ENCODE data around the gene TCEAL4. TPM values are rescaled to one million over a fixed set of nuclear protein-coding genes. Genes with fewer than 3 reads are reported as not detected.

TCEAL4 gene
- total and polyA plus RNA-seq, 2 experiments from 2014 or later: 25.4 to 148 TPM

DNA sequence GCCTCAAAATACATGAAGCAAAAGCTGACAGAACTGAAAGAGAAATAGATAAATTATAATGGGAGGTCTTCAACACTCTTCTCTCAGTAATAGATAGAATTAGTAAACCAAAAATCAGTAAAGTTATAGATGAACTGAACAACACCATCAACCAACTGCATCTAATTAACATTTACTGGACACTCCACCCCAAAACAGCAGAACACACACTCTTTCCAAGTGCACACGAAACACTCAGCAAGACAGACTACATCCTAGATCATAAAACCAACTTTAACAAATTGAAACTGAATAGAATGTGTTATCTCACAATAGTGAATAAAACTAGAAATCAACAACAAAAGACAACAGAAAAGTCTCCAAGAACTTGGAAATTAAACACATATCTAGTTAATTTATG lies 25.1 kb upstream of the TCEAL4 start (continued):
- TF ChIP-seq JUNB (IDR thresholded peaks at IDR 0.05; ENCODE audit: unreplicated experiment) (no peak), ZNF331 (CRISPR knock-in tag; IDR thresholded peaks at IDR 0.05; ENCODE audit: low read depth) (no peak), CREB1 (CRISPR knock-in tag; IDR thresholded peaks at IDR 0.05; ENCODE audit: low read depth) (no peak)
- TF ChIP-seq, protein P1, sequence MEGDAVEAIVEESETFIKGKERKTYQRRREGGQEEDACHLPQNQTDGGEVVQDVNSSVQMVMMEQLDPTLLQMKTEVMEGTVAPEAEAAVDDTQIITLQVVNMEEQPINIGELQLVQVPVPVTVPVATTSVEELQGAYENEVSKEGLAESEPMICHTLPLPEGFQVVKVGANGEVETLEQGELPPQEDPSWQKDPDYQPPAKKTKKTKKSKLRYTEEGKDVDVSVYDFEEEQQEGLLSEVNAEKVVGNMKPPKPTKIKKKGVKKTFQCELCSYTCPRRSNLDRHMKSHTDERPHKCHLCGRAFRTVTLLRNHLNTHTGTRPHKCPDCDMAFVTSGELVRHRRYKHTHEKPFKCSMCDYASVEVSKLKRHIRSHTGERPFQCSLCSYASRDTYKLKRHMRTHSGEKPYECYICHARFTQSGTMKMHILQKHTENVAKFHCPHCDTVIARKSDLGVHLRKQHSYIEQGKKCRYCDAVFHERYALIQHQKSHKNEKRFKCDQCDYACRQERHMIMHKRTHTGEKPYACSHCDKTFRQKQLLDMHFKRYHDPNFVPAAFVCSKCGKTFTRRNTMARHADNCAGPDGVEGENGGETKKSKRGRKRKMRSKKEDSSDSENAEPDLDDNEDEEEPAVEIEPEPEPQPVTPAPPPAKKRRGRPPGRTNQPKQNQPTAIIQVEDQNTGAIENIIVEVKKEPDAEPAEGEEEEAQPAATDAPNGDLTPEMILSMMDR (conservative IDR thresholded peaks at IDR 0.05; ENCODE audit: low read depth in 2 of 2): no peak
- TF ChIP-seq, protein P2, sequence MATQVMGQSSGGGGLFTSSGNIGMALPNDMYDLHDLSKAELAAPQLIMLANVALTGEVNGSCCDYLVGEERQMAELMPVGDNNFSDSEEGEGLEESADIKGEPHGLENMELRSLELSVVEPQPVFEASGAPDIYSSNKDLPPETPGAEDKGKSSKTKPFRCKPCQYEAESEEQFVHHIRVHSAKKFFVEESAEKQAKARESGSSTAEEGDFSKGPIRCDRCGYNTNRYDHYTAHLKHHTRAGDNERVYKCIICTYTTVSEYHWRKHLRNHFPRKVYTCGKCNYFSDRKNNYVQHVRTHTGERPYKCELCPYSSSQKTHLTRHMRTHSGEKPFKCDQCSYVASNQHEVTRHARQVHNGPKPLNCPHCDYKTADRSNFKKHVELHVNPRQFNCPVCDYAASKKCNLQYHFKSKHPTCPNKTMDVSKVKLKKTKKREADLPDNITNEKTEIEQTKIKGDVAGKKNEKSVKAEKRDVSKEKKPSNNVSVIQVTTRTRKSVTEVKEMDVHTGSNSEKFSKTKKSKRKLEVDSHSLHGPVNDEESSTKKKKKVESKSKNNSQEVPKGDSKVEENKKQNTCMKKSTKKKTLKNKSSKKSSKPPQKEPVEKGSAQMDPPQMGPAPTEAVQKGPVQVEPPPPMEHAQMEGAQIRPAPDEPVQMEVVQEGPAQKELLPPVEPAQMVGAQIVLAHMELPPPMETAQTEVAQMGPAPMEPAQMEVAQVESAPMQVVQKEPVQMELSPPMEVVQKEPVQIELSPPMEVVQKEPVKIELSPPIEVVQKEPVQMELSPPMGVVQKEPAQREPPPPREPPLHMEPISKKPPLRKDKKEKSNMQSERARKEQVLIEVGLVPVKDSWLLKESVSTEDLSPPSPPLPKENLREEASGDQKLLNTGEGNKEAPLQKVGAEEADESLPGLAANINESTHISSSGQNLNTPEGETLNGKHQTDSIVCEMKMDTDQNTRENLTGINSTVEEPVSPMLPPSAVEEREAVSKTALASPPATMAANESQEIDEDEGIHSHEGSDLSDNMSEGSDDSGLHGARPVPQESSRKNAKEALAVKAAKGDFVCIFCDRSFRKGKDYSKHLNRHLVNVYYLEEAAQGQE (IDR thresholded peaks at IDR 0.05; ENCODE audit: unreplicated experiment): no peak

DNA sequence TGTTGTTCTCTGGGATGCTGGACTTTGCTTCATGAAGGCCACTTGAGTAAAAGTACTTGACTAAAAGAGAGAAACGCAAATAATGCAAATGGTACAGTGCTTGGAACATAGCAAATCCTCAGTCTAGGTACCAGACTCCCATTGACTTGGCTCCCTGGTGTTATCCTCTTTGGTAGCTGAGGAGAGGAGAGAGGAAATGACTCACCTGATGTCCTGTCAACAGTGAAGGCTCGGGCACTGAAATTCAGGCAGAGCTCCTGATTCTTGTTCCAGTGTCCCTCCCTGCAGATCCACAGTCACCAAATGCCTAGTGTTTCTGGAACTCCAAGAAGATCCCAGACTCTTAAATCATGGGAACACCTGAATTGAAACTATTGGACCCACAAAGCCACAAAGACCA lies 22.5 kb upstream of the TCEAL4 start:
- H3F3A ChIP-seq (replicated peaks; ENCODE audit: low read depth): no peaks in the 10 kb centered on the region
- H3K27ac ChIP-seq (ENCODE audit: low read depth): no peak overlapping the region
- Mint-ChIP-seq H3K36me3 (ENCODE audit: low read depth) (no peaks in the 10 kb centered on the region), H3K4me3 (no peak overlapping the region), H3K4me1 (no peaks in the 10 kb centered on the region), H3K27me3 (ENCODE audit: insufficient read depth, low read depth, poor library complexity) (no peaks in the 10 kb centered on the region), H3K27ac (no peak overlapping the region), H3K9me3 (no peaks in the 10 kb centered on the region)
- H4K20me1 ChIP-seq (replicated peaks; ENCODE audit: insufficient read depth): no peaks in the 10 kb centered on the region
- H3K4me3 ChIP-seq: no peak overlapping the region
- no peaks in the 10 kb centered on the region for H3K4me1 ChIP-seq (ENCODE audit: insufficient read depth)
- no peak overlapping the region for H3K4me2 ChIP-seq
- H3K9me2 ChIP-seq (ENCODE audit: insufficient read depth): no peaks in the 10 kb centered on the region
- H3K36me3 ChIP-seq (ENCODE audit: insufficient read depth): no peaks in the 10 kb centered on the region
- ATAC-seq (no peak), DNase-seq (ENCODE audit: low spot score) (no peak)
- no peak overlapping the region for H2AFZ ChIP-seq
- TF ChIP-seq POLR2AphosphoS5 (IDR thresholded peaks at IDR 0.05; ENCODE audit: low read depth): no peak
- no peak for TF ChIP-seq JUNB (IDR thresholded peaks at IDR 0.05; ENCODE audit: unreplicated experiment)
- no peak for TF ChIP-seq NANOG (IDR thresholded peaks at IDR 0.05; ENCODE audit: borderline replicate concordance)
- no peak for TF ChIP-seq CREB1 (CRISPR knock-in tag; IDR thresholded peaks at IDR 0.05; ENCODE audit: low read depth)
- TF ChIP-seq, protein P2 (IDR thresholded peaks at IDR 0.05; ENCODE audit: unreplicated experiment): no peak
- TF ChIP-seq EZH2phosphoT487 (IDR thresholded peaks at IDR 0.05; ENCODE audit: unreplicated experiment): no peak
- no peaks in the 10 kb centered on the region for H3K79me2 ChIP-seq (replicated peaks; ENCODE audit: insufficient read depth)
- H3K27me3 ChIP-seq (ENCODE audit: insufficient read depth): no peaks in the 10 kb centered on the region

Measured in GM23338 (cell line).